NCI-H748 (cell line): ENCODE measurements around the gene GDA.
A peak's percentile ranks its signal among the peaks of the same experiment; 100 is the strongest.
"Not testable (repeated sequence)": the region's sequence is repeated elsewhere in the genome, so short reads cannot be mapped to it uniquely, and the experiment has no call there.

Experiments used
- DNase-seq: peaks from one replicate; lab custom pipeline; 2025; ENCODE audit not compliant: unreplicated experiment; lab: John Stamatoyannopoulos, UW

GDA gene

DNA sequence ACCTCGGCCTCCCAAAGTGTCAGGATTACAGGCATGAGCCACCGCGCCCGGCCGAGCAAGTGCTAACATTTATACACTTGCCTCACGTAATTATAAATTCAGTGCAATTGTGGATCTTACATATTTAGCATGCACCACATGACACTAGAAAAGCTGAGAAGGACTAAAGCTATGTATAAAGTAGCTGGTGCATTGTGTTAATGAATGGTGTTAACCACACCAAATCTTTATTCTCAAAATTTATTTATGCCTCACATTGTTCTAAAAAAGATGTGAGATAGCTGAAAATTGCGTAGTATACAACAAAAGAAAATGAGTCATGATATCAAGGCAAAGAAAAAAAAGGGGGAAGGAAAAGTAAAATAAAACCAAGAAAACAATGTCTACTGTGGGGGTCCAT, 54.8 kb downstream of the GDA start:
- no peak for DNase-seq

- no peak for DNase-seq
These were observed 56.3 kb downstream of the GDA start for GRCh38 chr9:72205513-72205912.

- DNase-seq, result peak; percentile 17
These were observed 58.0 kb downstream of the GDA start for GRCh38 chr9:72207278-72207677.

- DNase-seq, result no peak
These were observed 61.3 kb downstream of the GDA start for GRCh38 chr9:72210522-72210921.

DNA sequence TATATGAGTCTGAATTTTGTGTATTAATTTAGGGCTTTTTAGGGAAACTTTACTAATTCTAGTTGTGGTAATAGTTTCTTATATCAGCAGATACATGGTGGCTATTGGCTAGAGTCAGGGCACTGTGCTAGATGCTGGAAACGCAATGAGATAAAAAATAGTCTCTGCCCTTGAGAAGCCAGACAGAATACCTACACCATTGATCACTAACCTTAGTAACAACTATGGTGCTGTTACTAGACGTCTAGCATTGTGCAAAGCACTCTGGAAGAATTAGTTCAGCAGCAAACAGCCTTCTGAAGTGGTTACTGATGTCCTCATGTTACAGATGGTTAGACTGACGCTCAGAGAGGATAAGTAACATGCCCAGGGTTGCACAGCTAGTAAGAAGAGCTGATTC, 61.8 kb downstream of the GDA start:
- DNase-seq, result no peak

DNA sequence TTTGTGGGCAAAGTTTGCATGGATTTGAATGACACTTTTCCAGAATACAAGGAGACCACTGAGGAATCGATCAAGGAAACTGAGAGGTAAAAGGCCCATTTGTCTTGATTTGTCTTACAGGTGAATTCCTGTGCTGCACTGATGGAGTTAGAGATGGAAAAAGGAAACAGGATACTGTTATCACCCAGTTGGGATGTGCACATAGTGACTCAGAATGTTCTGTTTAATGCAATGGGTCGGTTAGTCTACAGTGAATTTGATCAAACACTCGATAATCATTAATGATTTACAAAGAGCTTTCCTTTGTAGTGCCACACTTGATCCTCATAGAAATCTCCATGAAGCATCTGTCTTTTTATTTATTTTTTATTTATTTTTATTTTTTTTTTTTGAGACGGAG, 64.7 kb downstream of the GDA start:
- no peak for DNase-seq

DNA sequence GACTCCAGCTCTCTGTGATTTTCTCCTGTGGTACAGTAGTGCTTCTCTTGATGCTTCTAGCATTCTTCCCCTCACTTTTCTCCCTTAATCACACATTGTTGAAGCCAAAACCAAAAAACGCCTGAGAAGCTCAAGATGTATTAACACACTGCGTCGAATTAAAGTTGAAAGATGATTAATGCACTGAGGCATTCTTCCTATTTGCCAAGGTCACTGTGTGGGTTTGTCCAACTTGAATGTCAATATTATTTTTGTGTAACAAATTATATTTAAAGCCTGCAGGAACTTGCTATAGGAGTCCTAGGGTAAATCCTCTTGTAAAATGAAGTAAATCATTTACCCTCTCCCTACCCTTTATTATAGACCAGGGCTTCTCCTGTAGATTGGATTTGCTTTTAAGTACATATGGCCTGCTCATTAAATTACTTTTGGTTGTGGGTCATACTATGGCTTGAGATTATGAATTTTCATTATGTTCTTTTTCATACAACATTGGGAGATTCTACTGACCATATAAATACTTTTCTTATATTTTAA, 68.1 kb downstream of the GDA start:
- DNase-seq, result no peak

- DNase-seq, result no peak
These were observed 71.3 kb downstream of the GDA start for GRCh38 chr9:72220589-72220988.

DNA sequence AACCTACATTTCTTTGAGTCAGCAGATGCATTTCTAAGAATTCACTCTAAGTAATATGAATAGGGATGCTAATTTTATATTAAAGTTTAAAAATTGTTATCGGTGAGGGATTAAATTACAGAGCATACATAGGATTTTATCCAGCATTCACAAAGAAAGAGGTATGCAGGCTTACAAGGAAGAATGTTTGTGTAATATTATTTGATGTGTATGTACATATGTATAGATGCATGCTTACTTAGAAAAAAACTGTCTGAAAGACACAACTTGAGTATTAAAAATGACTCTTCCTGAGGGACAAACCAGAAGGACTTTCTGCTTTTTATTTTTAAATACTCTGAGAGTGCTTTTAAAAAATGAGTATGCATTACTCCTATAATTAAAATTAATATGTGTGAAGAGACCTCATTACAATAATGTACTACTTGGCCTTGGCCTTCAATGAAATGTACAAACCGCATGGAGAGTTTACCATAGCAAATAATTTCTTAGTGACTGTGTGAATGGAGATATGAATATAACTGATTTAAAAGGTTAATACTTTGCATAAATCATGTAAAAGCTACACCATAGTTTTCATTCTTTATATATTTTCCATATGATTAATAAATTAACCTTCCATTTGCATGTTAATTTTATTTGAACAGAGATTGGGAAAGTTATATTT, 77.0 kb downstream of the GDA start:
- DNase-seq, result no peak

- DNase-seq, result no peak
These were observed 79.0 kb downstream of the GDA start for GRCh38 chr9:72228282-72228681.

DNA sequence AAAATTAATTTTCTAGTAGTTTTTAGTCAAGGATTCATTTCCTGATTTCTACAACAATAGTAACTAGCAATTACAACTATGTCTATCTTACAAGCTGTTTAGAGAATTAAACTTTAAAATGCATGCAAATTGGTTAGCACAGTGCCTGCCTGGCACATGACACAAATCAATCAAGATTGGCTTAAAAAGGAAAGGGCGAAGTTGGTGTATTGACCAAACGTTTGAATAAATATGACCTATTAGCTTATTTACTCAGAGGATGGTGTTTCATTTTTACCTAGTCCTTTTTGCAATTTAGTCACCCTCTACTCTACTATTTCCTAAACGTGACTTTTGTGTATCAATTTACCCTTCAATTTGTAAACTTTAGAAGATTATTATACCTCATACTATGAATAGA, 83.5 kb downstream of the GDA start:
- no peak for DNase-seq

GRCh38 chr9:72247549-72247948, 98.3 kb downstream of the GDA start:
- DNase-seq, result no peak

DNA sequence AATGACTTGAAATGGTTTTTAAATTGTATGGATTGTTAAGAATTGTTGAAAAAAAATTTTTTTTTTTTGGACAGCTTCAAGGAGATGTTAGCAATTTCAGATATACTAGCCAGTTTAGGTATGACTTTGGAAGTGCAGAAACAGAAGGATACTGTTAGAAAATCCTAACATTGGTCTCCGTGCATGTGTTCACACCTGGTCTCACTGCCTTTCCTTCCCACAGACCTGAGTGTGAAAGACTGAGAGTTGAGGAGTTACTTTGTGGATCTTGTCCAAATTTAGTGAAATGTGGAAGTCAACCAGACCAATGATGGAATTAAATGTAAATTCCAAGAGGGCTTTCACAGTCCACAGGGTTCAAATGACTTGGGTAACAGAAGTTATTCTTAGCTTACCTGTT, 102.3 kb downstream of the GDA start:
- DNase-seq, result no peak

- DNase-seq, result peak; percentile 8
These were observed 105.8 kb downstream of the GDA start for GRCh38 chr9:72254901-72255545.

- no peak for DNase-seq
These were observed 106.3 kb downstream of the GDA start for GRCh38 chr9:72255569-72255968.

DNA sequence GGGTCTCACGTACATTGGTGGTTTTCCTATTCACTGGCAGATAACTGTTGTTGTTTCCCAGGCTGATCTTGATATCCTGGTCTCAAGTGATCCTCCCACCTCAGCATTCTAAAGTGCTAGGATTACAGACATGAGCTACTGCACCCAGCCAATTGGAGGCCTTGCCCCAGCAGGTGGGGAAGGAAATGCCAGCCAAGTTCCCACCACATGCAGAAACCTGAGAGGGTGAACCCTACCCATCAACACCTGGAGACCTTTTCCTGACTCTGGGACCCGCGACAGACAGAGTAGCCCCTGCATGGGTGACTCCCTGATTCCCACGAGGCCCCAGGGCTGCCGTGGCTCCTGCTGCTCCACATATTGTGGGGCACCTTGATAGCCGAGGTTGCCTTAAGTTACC, 107.7 kb downstream of the GDA start:
- DNase-seq, result no peak

DNA sequence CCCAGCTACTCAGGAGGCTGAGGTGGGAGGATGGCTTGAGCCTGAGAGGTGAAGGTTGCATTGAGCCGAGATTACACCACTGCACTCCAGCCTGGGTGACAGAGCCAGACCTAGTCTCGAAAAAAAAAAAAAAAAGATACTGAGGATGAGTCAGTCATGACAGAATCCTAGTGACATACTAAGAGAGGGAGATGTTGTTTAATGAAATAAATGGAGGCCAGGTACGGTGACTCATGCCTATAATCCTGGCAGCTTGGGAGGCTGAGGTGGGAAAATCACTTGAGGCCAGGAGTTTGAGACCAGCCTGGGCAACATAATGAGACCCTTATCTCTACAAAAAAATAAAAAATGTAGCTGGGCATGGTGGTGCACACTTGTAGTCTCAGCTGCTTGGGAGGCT, 108.6 kb downstream of the GDA start:
- DNase-seq, result no peak

DNA sequence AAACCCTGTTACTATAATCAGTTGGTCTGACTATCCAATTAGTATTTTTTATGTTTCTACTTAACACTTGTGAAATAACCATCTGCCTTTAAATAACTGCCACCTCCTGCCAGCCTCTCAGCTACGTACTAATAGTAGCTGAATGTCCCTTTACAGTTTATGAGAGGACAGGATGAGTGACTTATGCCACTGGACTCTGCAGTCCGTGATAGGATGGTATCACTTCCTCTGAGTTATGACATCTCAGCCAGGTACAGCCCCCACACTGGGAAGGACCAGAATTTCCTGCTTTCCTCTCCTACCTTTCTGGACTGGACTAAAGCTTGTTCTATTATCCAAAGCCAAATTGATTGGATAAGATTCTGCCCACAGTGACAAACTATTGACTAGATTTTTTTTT, 112.8 kb downstream of the GDA start:
- DNase-seq, result no peak

DNA sequence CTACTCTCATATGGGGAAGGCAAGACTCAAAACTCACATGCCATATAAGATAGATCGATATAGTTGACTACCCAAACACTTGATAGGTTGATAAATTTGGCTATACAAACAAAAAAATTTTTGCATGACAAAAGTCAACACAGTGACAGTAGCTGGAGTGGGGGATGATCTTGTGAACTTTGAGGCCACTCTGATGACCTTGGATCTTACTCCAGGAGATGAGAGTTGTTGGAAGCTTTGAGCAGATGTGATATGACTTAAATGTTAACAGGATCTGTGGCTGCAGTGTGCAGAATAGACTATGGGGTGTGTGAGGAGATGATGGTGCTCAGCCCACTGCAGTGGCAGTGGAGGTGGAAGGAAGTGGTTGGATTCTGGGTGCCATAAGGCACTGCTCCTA, 114.3 kb downstream of the GDA start:
- DNase-seq, result no peak

- no peak for DNase-seq
These were observed 119.7 kb downstream of the GDA start for GRCh38 chr9:72268961-72269360.

- not testable (repeated sequence) for DNase-seq
These were observed 121.1 kb downstream of the GDA start for GRCh38 chr9:72270359-72270758.

DNA sequence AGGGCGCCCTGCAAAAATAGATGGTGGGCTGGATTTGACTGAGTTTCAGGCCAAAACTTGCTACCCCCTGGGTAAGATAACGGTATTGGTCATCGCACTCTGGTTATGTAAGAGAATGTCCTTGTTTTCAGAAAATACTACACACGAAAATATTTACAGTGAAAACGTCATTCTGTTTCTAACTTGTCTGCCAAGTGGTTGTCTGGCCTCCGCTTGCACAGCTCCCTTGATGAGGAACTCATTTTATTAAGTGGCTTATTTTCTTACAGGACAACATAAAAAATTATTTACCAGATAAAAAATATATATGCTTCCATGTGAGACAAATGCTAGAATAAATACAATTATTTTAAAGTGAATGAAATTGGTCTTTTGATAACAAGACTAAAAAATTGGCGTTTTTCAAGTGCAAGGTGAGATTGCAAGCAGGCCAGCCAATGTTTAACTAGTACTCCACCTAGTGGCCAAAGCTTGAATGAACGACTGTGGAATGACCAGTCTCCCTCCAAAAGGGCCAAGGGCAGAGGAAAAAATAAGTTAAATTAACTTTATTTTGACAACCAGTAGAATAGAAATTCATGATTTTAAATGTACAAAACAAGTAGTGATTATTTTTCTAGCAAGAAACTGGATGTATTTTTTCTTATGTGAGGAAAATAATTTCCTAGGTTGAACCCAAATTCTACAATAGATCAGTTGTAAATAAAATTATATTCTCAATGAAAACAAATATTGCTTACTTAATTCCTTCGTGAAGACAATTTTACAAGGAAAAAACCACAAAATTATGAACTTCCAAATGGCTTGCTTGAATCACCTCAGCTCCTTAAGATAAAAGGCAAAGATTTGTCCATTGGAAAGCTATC, 122.6 kb downstream of the GDA start:
- DNase-seq, result peak; percentile 59
